ENCODE results near the gene MOB4.
"Not testable (repeated sequence)": the region's sequence is repeated elsewhere in the genome, so short reads cannot be mapped to it uniquely, and the experiment has no call there.

MOB4 gene

DNA sequence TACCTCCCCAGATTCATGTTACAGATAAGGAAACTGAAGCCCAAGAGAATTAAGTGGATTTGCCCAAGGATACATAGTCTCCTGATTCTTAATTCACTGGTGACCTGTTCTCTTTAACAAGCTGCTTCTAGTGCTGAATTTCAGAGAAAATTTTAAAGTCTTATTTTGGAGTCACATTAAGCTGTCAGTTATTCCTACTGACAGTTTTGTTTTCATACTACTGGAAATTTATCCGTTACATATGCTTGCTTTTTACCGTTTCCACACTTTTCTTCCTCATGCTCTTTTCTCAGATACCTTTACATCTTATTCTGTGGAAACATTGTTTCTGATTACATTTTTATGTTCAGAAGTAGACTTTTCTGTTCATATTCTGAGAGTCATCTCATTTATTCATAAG is 1.3 kb downstream of the MOB4 start:
- TF ChIP-seq, protein P1, sequence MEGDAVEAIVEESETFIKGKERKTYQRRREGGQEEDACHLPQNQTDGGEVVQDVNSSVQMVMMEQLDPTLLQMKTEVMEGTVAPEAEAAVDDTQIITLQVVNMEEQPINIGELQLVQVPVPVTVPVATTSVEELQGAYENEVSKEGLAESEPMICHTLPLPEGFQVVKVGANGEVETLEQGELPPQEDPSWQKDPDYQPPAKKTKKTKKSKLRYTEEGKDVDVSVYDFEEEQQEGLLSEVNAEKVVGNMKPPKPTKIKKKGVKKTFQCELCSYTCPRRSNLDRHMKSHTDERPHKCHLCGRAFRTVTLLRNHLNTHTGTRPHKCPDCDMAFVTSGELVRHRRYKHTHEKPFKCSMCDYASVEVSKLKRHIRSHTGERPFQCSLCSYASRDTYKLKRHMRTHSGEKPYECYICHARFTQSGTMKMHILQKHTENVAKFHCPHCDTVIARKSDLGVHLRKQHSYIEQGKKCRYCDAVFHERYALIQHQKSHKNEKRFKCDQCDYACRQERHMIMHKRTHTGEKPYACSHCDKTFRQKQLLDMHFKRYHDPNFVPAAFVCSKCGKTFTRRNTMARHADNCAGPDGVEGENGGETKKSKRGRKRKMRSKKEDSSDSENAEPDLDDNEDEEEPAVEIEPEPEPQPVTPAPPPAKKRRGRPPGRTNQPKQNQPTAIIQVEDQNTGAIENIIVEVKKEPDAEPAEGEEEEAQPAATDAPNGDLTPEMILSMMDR (IDR thresholded peaks at IDR 0.05; ENCODE audit: low read depth, low read length), result no peak
- DNase-seq (ENCODE audit: low read depth), result no peak
- peak overlapping the region; percentile 99 for H3K4me3 ChIP-seq (ENCODE audit: low read depth, low read length)

DNA sequence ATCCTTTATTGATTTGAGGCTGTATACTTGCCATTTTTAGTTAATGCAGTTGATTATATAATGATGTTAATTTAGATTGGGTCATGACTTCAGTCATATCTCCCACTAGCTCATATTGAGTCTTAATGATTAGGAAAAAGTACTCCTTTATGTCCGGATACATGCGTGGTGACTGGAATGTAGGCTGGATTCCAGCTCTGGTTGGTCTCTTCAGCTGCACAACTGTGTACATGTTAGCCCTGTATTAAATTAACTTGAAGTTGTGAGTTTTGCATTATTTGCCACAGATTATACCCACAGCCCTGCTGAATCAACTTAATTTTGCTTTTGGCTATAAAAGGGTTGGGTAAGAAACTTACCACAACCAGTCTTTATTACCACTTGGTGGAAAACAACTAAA is 22.5 kb downstream of the MOB4 start:
- TF ChIP-seq, protein P1 (IDR thresholded peaks at IDR 0.05; ENCODE audit: low read depth, low read length), result no peak
- no peak for TF ChIP-seq MYC (IDR thresholded peaks at IDR 0.05; ENCODE audit: low read depth, low read length)
- TF ChIP-seq, protein P2, sequence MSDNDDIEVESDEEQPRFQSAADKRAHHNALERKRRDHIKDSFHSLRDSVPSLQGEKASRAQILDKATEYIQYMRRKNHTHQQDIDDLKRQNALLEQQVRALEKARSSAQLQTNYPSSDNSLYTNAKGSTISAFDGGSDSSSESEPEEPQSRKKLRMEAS (IDR thresholded peaks at IDR 0.05; ENCODE audit: low read depth, low read length), result no peak
- no peak for TF ChIP-seq POLR2A (IDR thresholded peaks at IDR 0.05; ENCODE audit: extremely low read depth, insufficient read length)
- no peak overlapping the region for H3K4me3 ChIP-seq (ENCODE audit: low read depth, low read length)
- DNase-seq (ENCODE audit: low read depth), result no peak

DNA sequence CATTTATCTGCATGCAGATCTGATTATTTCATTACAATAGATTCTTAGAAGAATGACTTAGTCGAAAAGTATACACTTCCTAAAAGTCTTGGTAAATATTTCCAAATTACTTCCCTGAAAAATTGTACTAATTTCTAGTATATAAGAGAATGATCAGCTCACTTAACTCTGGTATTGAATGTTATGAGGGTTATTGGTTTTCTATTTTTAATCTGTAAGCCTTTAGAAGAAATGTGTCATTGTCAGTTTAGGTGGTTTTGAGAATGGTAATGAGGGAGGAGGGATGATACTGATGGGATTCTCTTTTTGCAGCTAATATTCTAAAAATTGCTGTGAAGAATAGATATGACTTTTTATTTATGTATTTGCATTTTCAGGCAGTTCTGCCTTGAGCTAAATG is 23.9 kb downstream of the MOB4 start:
- DNase-seq (ENCODE audit: low read depth), result no peak
- TF ChIP-seq, protein P2 (IDR thresholded peaks at IDR 0.05; ENCODE audit: low read depth, low read length), result no peak
- no peak for TF ChIP-seq MYC (IDR thresholded peaks at IDR 0.05; ENCODE audit: low read depth, low read length)
- no peak for TF ChIP-seq POLR2A (IDR thresholded peaks at IDR 0.05; ENCODE audit: extremely low read depth, insufficient read length)
- TF ChIP-seq, protein P1 (IDR thresholded peaks at IDR 0.05; ENCODE audit: low read depth, low read length), result no peak
- H3K4me3 ChIP-seq (ENCODE audit: low read depth, low read length), result no peak overlapping the region

DNA sequence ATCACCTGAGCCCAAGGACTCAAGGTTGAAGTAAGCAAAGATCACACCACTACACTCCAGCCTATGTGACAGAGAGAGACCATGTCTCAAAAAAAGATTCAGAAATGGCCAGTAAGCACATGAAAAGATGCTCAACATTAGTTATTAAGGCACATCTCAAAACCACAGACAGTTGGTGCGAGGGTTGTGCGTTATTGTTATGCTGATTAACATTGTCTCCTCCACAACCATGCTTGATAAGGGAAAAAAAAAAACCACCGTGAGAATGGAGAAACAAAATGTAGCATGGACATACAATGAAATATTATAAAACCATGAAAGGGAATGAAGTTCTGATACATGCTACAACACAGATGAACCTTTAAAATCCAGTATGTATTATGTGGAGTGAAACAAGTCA is 27.3 kb downstream of the MOB4 start:
- no peak for DNase-seq (ENCODE audit: low read depth)
- TF ChIP-seq, protein P2 (IDR thresholded peaks at IDR 0.05; ENCODE audit: low read depth, low read length), result no peak
- TF ChIP-seq, protein P1 (IDR thresholded peaks at IDR 0.05; ENCODE audit: low read depth, low read length), result no peak
- no peak for TF ChIP-seq MYC (IDR thresholded peaks at IDR 0.05; ENCODE audit: low read depth, low read length)
- no peak for TF ChIP-seq POLR2A (IDR thresholded peaks at IDR 0.05; ENCODE audit: extremely low read depth, insufficient read length)
- H3K4me3 ChIP-seq (ENCODE audit: low read depth, low read length), result no peak overlapping the region

DNA sequence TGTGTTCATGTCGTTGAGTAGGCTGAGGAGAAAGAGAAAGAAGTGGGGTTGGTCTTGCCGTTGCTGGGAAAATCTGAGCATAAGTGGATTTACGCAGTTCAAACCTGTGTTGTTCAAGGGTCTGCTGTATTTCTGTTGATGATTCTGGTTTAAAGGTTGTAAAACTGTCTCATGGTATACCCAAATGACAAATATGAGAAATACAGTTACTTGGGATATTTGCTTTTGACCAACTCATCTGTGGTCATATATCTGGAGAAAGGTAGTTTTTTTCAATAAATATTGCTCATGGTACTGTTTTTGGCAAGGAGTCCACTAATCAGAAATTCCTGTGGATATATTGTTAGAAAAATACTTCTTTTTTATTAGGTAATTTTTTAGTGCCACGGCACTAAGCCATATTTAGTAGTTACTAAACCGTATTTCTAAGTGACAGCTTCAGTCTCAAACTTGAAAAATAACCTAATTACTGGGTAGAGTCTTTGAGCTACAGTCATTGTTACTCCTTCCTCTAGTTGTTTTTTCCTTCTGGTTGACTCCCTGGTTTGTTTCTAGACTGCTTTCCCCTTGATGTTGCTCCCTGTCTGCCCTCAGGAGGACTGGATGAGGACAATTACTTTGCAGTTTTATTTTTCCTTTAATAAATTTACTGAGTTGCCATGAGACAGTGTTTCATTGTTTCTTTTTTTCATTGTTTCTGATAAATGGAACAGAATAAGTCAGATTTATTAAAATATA is 31.5 kb downstream of the MOB4 start:
- TF ChIP-seq, protein P1 (IDR thresholded peaks at IDR 0.05; ENCODE audit: low read depth, low read length), result no peak
- TF ChIP-seq POLR2A (IDR thresholded peaks at IDR 0.05; ENCODE audit: extremely low read depth, insufficient read length), result no peak
- no peak overlapping the region for H3K4me3 ChIP-seq (ENCODE audit: low read depth, low read length)
- no peak for DNase-seq (ENCODE audit: low read depth)

DNA sequence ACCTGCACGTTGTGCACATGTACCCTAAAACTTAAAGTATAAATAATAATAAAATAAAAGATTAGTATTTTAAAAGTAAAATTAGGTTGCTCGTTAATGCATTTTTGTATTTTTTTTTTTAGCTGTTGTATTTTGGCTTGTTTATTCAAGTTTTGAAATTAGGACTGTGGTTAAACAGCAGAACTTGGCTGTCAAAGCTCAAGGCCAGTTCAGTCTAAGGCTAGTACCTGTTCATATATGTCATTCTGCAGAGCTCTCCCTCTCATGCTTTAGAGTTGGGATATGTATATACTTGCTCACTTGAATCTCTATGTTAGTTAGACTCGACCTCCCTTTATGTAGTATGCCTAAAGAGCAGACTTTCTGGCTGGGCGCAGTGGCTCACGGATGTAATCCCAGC is 32.7 kb downstream of the MOB4 start:
- no peak for DNase-seq (ENCODE audit: low read depth)
- H3K4me3 ChIP-seq (ENCODE audit: low read depth, low read length), result no peak overlapping the region
- TF ChIP-seq, protein P2 (IDR thresholded peaks at IDR 0.05; ENCODE audit: low read depth, low read length), result no peak
- TF ChIP-seq MYC (IDR thresholded peaks at IDR 0.05; ENCODE audit: low read depth, low read length), result no peak
- TF ChIP-seq POLR2A (IDR thresholded peaks at IDR 0.05; ENCODE audit: extremely low read depth, insufficient read length), result no peak
- TF ChIP-seq, protein P1 (IDR thresholded peaks at IDR 0.05; ENCODE audit: low read depth, low read length), result no peak

DNA sequence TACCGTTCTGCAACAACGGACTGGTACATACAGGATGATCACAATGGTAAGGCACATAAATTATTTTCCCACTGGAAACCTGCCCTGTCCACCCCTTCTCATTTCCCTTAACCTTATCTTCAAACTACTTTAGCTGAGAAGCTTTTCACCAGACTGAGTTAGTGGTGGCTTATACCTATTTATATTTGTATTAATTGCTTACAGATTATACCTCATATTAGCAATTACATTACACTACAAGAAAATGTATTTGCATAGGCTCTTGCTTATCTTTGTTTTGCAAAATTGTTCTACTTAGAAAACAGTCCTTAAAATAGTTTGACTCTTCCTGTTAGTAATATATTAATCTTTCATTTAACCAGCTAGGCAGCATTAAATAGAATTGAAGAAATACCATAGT is 35.4 kb downstream of the MOB4 start:
- not testable (repeated sequence) for DNase-seq (ENCODE audit: low read depth); H3K4me3 ChIP-seq (ENCODE audit: low read depth, low read length)
